H1 (cell line): Measurements from ENCODE around the gene PCDHA1. TPM values are rescaled to one million over a fixed set of nuclear protein-coding genes. Genes with fewer than 3 reads are reported as not detected.

ENCODE experiments used
- CTCF ChIA-PET: fragments of 300-600 bp; sonication (Branson Sonifier 250); formaldehyde crosslinking; loops from one replicate; lab custom pipeline; 2021; ENCODE audit not compliant: partially characterized antibody; lab: Charles Lee
- POLR2A ChIA-PET: fragments of 300-600 bp; sonication (Branson Sonifier 250); formaldehyde crosslinking; loops from one replicate; lab custom pipeline; 2021; ENCODE audit warnings: inconsistent platforms; ENCODE audit not compliant: partially characterized antibody; lab: Charles Lee
- DNase-seq, 2 experiments: peaks; one replicate each; pipeline versions ENCODE4 v3.0.0 to v3.0.0-alpha.2; 2010 to 2022; ENCODE audit warnings: low spot score in 2 of 2, low read depth in 1 of 2, mixed read lengths in 1 of 2
- FAIRE-seq: peaks from 2 replicates; lab custom pipeline; 2011; peaks lifted over from hg19 to GRCh38; lab: Jason Lieb, UNC
- H2AFZ ChIP-seq: 2 replicates; pipeline ENCODE4 v1.8.1; 2012; ENCODE audit warnings: low read length, inconsistent platforms
- H2AK5ac ChIP-seq: 2 replicates; pipeline ENCODE4 v1.6.1; 2013; ENCODE audit warnings: low read depth, low read length
- H2BK120ac ChIP-seq: replicated peaks from 2 replicates; pipeline ENCODE3; 2013; ENCODE audit warnings: low read depth, low read length, inconsistent platforms
- H2BK12ac ChIP-seq: 2 replicates; pipeline ENCODE4 v1.6.1; 2013; ENCODE audit warnings: low read depth, low read length
- H2BK15ac ChIP-seq: 2 replicates; pipeline ENCODE4 v1.6.1; 2013; ENCODE audit warnings: low read length
- H2BK20ac ChIP-seq: 2 replicates; pipeline ENCODE4 v1.6.1; 2013; ENCODE audit warnings: low read length
- H2BK5ac ChIP-seq: 2 replicates; pipeline ENCODE4 v1.6.1; 2013; ENCODE audit warnings: low read depth, low read length
- H3K14ac ChIP-seq: 2 replicates; pipeline ENCODE4 v1.6.1; 2013; ENCODE audit warnings: inconsistent platforms; ENCODE audit not compliant: insufficient read length
- H3K18ac ChIP-seq: 2 replicates; pipeline ENCODE4 v1.6.1; 2013; ENCODE audit warnings: low read length; ENCODE audit errors: extremely low read depth
- H3K23ac ChIP-seq: 2 replicates; pipeline ENCODE4 v1.6.1; 2013; ENCODE audit warnings: inconsistent platforms; ENCODE audit not compliant: insufficient read length
- H3K23me2 ChIP-seq: 2 replicates; pipeline ENCODE4 v1.6.1; 2013; ENCODE audit warnings: low read depth, low read length
- H3K27ac ChIP-seq: 2 replicates; pipeline ENCODE4 v1.6.1; 2011; ENCODE audit warnings: low read depth, low read length, inconsistent platforms
- H3K27me3 ChIP-seq, 4 experiments: replicated peaks in 1 of 4; 1 replicate in 1 of 4; 2 replicates in 3 of 4; pipeline versions ENCODE4 v1.6.1 to v1.8.1; 2011 to 2013; ENCODE audit warnings: low read length in 3 of 4, mild to moderate bottlenecking in 3 of 4, inconsistent platforms in 2 of 4, mixed read lengths in 2 of 4, moderate library complexity in 1 of 4; ENCODE audit not compliant: control insufficient read depth in 3 of 4, insufficient read depth in 3 of 4; ENCODE audit errors: extremely low read depth in 1 of 4
- H3K36me3 ChIP-seq, 4 experiments: 2 replicates each; pipeline versions ENCODE4 v1.6.1 to v1.8.1; 2011 to 2013; ENCODE audit warnings: mild to moderate bottlenecking in 4 of 4, low read length in 3 of 4, moderate library complexity in 2 of 4, control low read depth in 1 of 4, inconsistent platforms in 1 of 4; ENCODE audit not compliant: insufficient read depth in 4 of 4, control insufficient read depth in 2 of 4
- H3K4ac ChIP-seq: replicated peaks from 2 replicates; pipeline ENCODE3; 2013; ENCODE audit warnings: low read length, low read depth, mixed read lengths, inconsistent platforms; ENCODE audit not compliant: insufficient read length
- H3K4me1 ChIP-seq, 4 experiments: replicated peaks in 1 of 4; 1 replicate in 1 of 4; 2 replicates in 3 of 4; pipeline versions ENCODE4 v1.6.1 to v1.8.1; 2011 to 2013; ENCODE audit warnings: low read length in 3 of 4, inconsistent platforms in 2 of 4, mixed read lengths in 1 of 4; ENCODE audit not compliant: insufficient read depth in 4 of 4, control insufficient read depth in 3 of 4
- H3K4me2 ChIP-seq, 2 experiments: 2 replicates each; pipeline versions ENCODE4 v1.6.1 to v1.8.1; 2011 to 2013; ENCODE audit warnings: low read depth in 2 of 2, low read length in 2 of 2, control low read depth in 1 of 2, inconsistent platforms in 1 of 2, mild to moderate bottlenecking in 1 of 2; ENCODE audit not compliant: insufficient read depth in 1 of 2
- H3K4me3 ChIP-seq, 4 experiments: fragments of 200-600, 300-600 bp in 1 of 4; sonication (generic), shearing (Covaris generic), sonication (Bioruptor Twin) in 1 of 4; 2 replicates each; pipeline versions ENCODE4 v1.5.1 to v1.8.1; 2011 to 2016; ENCODE audit warnings: low read length in 4 of 4, low read depth in 3 of 4, control low read depth in 2 of 4, inconsistent platforms in 2 of 4, mild to moderate bottlenecking in 2 of 4, mixed read lengths in 1 of 4, moderate library complexity in 1 of 4; ENCODE audit not compliant: insufficient read depth in 2 of 4; ENCODE audit errors: extremely low read depth in 1 of 4
- H3K56ac ChIP-seq: replicated peaks from 2 replicates; pipeline ENCODE3; 2013; ENCODE audit warnings: low read depth, mild to moderate bottlenecking, mixed read lengths, low read length, inconsistent platforms; ENCODE audit not compliant: insufficient read length
- H3K79me1 ChIP-seq: 2 replicates; pipeline ENCODE4 v1.6.1; 2013; ENCODE audit warnings: low read depth, low read length, control low read depth
- H3K79me2 ChIP-seq, 2 experiments: 2 replicates each; pipeline versions ENCODE4 v1.6.1 to v1.8.1; 2012 to 2013; ENCODE audit warnings: low read length in 2 of 2, mild to moderate bottlenecking in 2 of 2, inconsistent platforms in 1 of 2; ENCODE audit not compliant: insufficient read depth in 2 of 2, control insufficient read depth in 1 of 2
- H3K9ac ChIP-seq, 4 experiments: replicated peaks in 1 of 4; 1 replicate in 1 of 4; 2 replicates in 3 of 4; pipeline versions ENCODE4 v1.6.1 to v1.8.1; 2011 to 2013; ENCODE audit warnings: low read depth in 3 of 4, low read length in 3 of 4, control low read depth in 2 of 4, mild to moderate bottlenecking in 2 of 4, moderate library complexity in 2 of 4, inconsistent platforms in 1 of 4; ENCODE audit errors: extremely low read depth in 1 of 4
- H3K9me3 ChIP-seq, 2 experiments: 2 replicates each; pipeline versions ENCODE4 v1.6.1 to v1.8.1; 2012 to 2013; ENCODE audit warnings: mild to moderate bottlenecking in 2 of 2, moderate library complexity in 2 of 2, control low read depth in 1 of 2, inconsistent platforms in 1 of 2, low read depth in 1 of 2, low read length in 1 of 2, mixed read lengths in 1 of 2; ENCODE audit not compliant: insufficient read depth in 2 of 2
- H4K20me1 ChIP-seq, 2 experiments: replicated peaks in 1 of 2; 2 replicates each; pipeline versions ENCODE3 to v1.8.1; 2011 to 2013; ENCODE audit warnings: inconsistent platforms in 2 of 2, low read length in 2 of 2, mild to moderate bottlenecking in 1 of 2; ENCODE audit not compliant: insufficient read depth in 2 of 2, control insufficient read depth in 1 of 2
- H4K5ac ChIP-seq: 2 replicates; pipeline ENCODE4 v1.6.1; 2013; ENCODE audit warnings: low read length, low read depth, mixed read lengths, inconsistent platforms; ENCODE audit not compliant: insufficient read length
- H4K8ac ChIP-seq: 2 replicates; pipeline ENCODE4 v1.8.0; 2013; ENCODE audit warnings: mild to moderate bottlenecking, moderate library complexity, low read length, inconsistent platforms; ENCODE audit not compliant: insufficient read depth; ENCODE audit errors: extremely low read depth
- H4K91ac ChIP-seq: replicated peaks from 2 replicates; pipeline ENCODE3; 2013; ENCODE audit warnings: low read length, mixed read lengths, inconsistent platforms; ENCODE audit not compliant: insufficient read length
- WGBS, 2 experiments: shearing (Covaris generic) in 1 of 2; methylation state at CpG; one replicate each; pipeline versions ENCODE4 v1.1.6 to v1.1.7; 2013 to 2015; ENCODE audit warnings: low lambda C conversion rate in 2 of 2, mixed read lengths in 2 of 2, inconsistent platforms in 1 of 2, low coverage in 1 of 2, missing lambda C conversion rate in 1 of 2; ENCODE audit not compliant: insufficient replicate concordance in 2 of 2, insufficient coverage in 1 of 2, insufficient read length in 1 of 2; ENCODE audit errors: extremely low coverage in 1 of 2, missing lambda C conversion rate in 1 of 2; 5-methylcytosine and 5-hydroxymethylcytosine counted together
- polyA plus RNA-seq, 7 experiments: library from polyadenylated mRNA; depleted of rRNA in 3 of 7; stranded (reverse) in 5 of 7; unstranded in 2 of 7; fragments of >200 nt in 5 of 7; fragments of 200-250 nt in 2 of 7; gene quantifications; 1 replicate in 5 of 7; 2 replicates in 1 of 7; 4 replicates in 1 of 7; pipeline versions ENCODE4 v1.2.1 to v1.2.3, GENCODE V29; 2011 to 2013; ENCODE audit warnings: missing spikeins in 2 of 7, mixed read lengths in 2 of 7
- total RNA-seq: library from RNA; stranded (reverse); fragmentation: NEBNext Ultra II Directional; extraction: Animal tissue kit (Norgen Biotek cat#: 25700); gene quantifications from 2 replicates; pipeline ENCODE4 v1.2.1, GENCODE V29; 2021
- TF ChIP-seq, protein P1 (sequence below): IDR thresholded peaks from 2 replicates; pipeline ENCODE4 v1.6.1; 2012; ENCODE audit warnings: low read length, inconsistent platforms

The PCDHA1 gene
- total and polyA plus RNA-seq, 2 of the 8 experiments (the other 6 are each of a cell fraction or from before 2014, with no cell fraction given) = 0.23 to 0.50 TPM

DNA sequence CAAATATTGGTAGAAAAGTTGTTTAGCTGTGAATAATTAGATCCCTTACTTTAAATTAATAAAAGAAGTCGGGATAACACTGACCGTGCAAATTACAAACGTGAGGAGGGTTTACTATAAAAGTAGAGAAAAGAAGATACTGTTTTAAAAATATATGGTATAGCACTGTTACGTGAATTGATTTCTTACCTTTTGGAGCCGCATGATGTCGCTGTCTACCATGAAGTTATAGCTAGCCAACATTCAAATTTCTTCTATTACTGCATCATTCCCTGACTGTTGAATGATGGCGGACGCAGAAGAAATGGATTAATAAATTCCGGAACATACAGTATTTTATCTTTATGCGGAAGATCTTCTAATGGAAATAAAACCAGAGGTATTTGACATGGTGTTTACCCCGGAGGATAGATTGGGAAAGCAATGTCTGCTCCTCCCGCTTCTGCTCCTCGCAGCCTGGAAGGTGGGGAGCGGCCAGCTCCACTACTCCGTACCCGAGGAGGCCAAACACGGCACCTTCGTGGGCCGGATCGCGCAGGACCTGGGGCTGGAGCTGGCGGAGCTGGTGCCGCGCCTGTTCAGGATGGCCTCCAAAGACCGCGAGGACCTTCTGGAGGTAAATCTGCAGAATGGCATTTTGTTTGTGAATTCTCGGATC is 41.9 kb downstream of the PCDHA1 start, which contains the start of gene PCDHA6:
Gene PCDHA6 (plus strand): TSS at position 257 of the 658 bp plus-strand sequence. CDS start 132 bp downstream, at position 389.
- Histone ChIP-seq H3K9ac (peak within 1 kb of the TSS in 1 of 4 experiments; percentile 45; a peak in 1 of 7 replicates), H4K20me1 (peaks cover 0 to 1% of the 10 kb centered on the region in 2 experiments), H3K79me1 (no peaks in the 10 kb centered on the region), H2AFZ (no peak within 1 kb of the TSS), H3K23me2 (no peaks in the 10 kb centered on the region), H3K56ac (no peak within 1 kb of the TSS), H3K27ac (no peak within 1 kb of the TSS), H2BK15ac (no peak within 1 kb of the TSS), H3K4ac (no peak within 1 kb of the TSS), H2BK120ac (no peak within 1 kb of the TSS), H3K27me3 (no peaks in the 10 kb centered on the region), H4K8ac (peak within 1 kb of the TSS; percentile 4; the same call in 1 of the 2 replicates), H3K4me2 (no peak within 1 kb of the TSS; a peak in 1 of 4 replicates), H3K4me3 (peak within 1 kb of the TSS in 1 of 4 experiments; percentile 62; a peak in 2 of 8 replicates), H2BK5ac (no peak within 1 kb of the TSS), H3K79me2 (no peaks in the 10 kb centered on the region; a peak in 1 of 4 replicates), H2BK20ac (no peak within 1 kb of the TSS), H3K36me3 (peaks cover 0 to 3% (median 0%) of the 10 kb centered on the region in 4 experiments; a peak in 1 of 8 replicates), H3K18ac (no peak within 1 kb of the TSS; the same call in 1 of the 2 replicates), H2BK12ac (no peak within 1 kb of the TSS), H3K4me1 (no peaks in the 10 kb centered on the region), H3K23ac (no peak within 1 kb of the TSS), H3K9me3 (peaks cover 0 to 12% of the 10 kb centered on the region in 2 experiments; a peak in 1 of 4 replicates), H2AK5ac (no peak within 1 kb of the TSS), H3K14ac (no peak within 1 kb of the TSS), H4K5ac (no peak within 1 kb of the TSS), H4K91ac (no peak within 1 kb of the TSS)
- no peak for DNase-seq
- ChIA-PET POLR2A (interaction anchor here (0.7 to 1.8 kb wide), 9 partner anchors 9 to 267 kb away, joined by 3 to 5 read pairs (median 4); partner anchors contain the start of genes PCDHA1, PCDHA12, PCDHA8 and PCDHB2), CTCF (interaction anchor here (0.7 to 6.0 kb wide), 30 partner anchors 8 to 254 kb away, joined by 3 to 58 read pairs (median 4); partner anchors contain the start of genes PCDHA1, PCDHA10, PCDHA11 and PCDHA2)
- 94% methylated on average over 25 of the region's 27 CpGs; no CpG with 5 or more reads in 1 of the 2 experiments for WGBS, 2 experiments
- no peak for FAIRE-seq
- TF ChIP-seq, protein P1, sequence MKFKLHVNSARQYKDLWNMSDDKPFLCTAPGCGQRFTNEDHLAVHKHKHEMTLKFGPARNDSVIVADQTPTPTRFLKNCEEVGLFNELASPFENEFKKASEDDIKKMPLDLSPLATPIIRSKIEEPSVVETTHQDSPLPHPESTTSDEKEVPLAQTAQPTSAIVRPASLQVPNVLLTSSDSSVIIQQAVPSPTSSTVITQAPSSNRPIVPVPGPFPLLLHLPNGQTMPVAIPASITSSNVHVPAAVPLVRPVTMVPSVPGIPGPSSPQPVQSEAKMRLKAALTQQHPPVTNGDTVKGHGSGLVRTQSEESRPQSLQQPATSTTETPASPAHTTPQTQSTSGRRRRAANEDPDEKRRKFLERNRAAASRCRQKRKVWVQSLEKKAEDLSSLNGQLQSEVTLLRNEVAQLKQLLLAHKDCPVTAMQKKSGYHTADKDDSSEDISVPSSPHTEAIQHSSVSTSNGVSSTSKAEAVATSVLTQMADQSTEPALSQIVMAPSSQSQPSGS = no peak
